MCF 10A (cell line): Measurements from ENCODE around the gene PACSIN2. TPM values are rescaled to one million over a fixed set of nuclear protein-coding genes. Genes with fewer than 3 reads are reported as not detected.

ENCODE experiments used
- BruUV-seq: library from RNA; stranded (reverse); fragments of 400-500 nt; replicated peaks from 2 replicates; lab custom pipeline; 2021; lab: Mats Ljungman, UMichigan
- CTCF ChIA-PET: fragments of 300-600 bp; sonication (Branson Sonifier 250); formaldehyde crosslinking; extraction: SDS; loops from one replicate; lab custom pipeline; 2021; ENCODE audit warnings: antibody characterized with exemption, inconsistent platforms; lab: Yijun Ruan, JAX
- POLR2A ChIA-PET: fragments of 300-600, 350-650 bp; sonication (Branson Sonifier 250); formaldehyde crosslinking; extraction: SDS; loops from one replicate; lab custom pipeline; 2020; ENCODE audit warnings: antibody characterized with exemption, inconsistent platforms; lab: Yijun Ruan, JAX
- DNase-seq: peaks from one replicate; pipeline ENCODE4 v3.0.0-alpha.2; 2018; ENCODE audit not compliant: unreplicated experiment
- H3K27ac Mint-ChIP-seq: one replicate; pipeline ENCODE4 v1.8.0; 2022; ENCODE audit warnings: mild to moderate bottlenecking, low read depth, mixed read lengths; ENCODE audit not compliant: unreplicated experiment
- H3K27me3 Mint-ChIP-seq: one replicate; pipeline ENCODE4 v1.8.0; 2022; ENCODE audit warnings: mixed read lengths; ENCODE audit not compliant: insufficient read depth, unreplicated experiment
- H3K36me3 Mint-ChIP-seq: one replicate; pipeline ENCODE4 v1.8.0; 2022; ENCODE audit warnings: mild to moderate bottlenecking, moderate library complexity, mixed read lengths; ENCODE audit not compliant: insufficient read depth, unreplicated experiment
- H3K4me1 Mint-ChIP-seq: one replicate; pipeline ENCODE4 v1.8.0; 2022; ENCODE audit warnings: mixed read lengths; ENCODE audit not compliant: insufficient read depth, unreplicated experiment
- H3K4me3 Mint-ChIP-seq: one replicate; pipeline ENCODE4 v1.8.0; 2022; ENCODE audit warnings: mild to moderate bottlenecking, moderate library complexity, mixed read lengths; ENCODE audit not compliant: unreplicated experiment
- H3K9me3 Mint-ChIP-seq: one replicate; pipeline ENCODE4 v1.8.0; 2022; ENCODE audit warnings: mixed read lengths; ENCODE audit not compliant: unreplicated experiment
- intact Hi-C: fragments of 100-400 bp; cut with micrococcal nuclease; formaldehyde crosslinking; loops from 2 replicates; pipeline ENCODE4 v1.14.1; 2022
- total RNA-seq: library from RNA; stranded (reverse); gene quantifications from 2 replicates; pipeline ENCODE4 v1.2.3, GENCODE V29; 2022
- TF ChIP-seq, protein P1 (sequence below): fragments of 200-600 bp; IDR thresholded peaks from one replicate; pipeline ENCODE4 v1.8.0; 2022; ENCODE audit warnings: antibody characterized with exemption, mild to moderate bottlenecking; ENCODE audit not compliant: unreplicated experiment

PACSIN2 gene
- total RNA-seq, 1 experiment from 2014 or later, result 67.3 TPM

DNA sequence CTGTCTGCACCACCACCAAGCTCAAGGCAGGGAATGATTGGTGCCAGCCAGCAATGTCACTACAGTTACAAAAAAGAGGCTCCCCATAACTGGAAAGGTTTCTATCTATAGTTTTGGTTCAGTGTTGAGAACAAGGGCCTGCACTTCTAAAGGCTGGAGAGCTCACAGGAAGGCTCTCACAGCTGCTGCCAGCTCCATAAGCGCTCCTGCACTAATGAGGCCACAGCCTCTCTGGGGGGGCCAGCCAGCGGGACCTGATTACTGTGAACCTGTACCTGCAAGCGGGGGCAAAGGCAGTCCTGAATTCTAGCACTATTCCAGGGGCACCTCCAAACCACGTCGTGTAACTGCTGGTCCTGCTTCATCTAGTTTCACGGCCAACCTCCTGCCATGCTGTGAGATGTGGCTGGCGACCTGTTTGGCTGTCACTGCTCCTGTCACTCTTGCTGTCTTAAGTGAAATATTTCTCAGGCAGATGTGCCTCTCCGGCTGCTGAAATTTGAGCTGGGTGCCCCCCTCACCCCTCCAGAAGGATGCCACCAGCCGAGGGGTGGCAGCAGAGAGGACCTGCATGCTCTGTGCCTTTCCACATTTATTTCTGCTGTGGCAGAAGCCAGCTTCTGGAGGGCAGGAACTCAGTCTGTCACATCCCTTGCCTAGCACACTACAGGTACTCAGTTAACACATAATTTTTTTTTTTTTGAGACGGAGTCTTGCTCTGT is 104.6 kb downstream of the PACSIN2 start:
- Mint-ChIP-seq H3K27ac (no peak overlapping the region), H3K4me1 (peaks cover 36% of the 10 kb centered on the region), H3K27me3 (no peaks in the 10 kb centered on the region), H3K36me3 (peaks cover 16% of the 10 kb centered on the region), H3K4me3 (no peak overlapping the region), H3K9me3 (no peaks in the 10 kb centered on the region)
- TF ChIP-seq, protein P1, sequence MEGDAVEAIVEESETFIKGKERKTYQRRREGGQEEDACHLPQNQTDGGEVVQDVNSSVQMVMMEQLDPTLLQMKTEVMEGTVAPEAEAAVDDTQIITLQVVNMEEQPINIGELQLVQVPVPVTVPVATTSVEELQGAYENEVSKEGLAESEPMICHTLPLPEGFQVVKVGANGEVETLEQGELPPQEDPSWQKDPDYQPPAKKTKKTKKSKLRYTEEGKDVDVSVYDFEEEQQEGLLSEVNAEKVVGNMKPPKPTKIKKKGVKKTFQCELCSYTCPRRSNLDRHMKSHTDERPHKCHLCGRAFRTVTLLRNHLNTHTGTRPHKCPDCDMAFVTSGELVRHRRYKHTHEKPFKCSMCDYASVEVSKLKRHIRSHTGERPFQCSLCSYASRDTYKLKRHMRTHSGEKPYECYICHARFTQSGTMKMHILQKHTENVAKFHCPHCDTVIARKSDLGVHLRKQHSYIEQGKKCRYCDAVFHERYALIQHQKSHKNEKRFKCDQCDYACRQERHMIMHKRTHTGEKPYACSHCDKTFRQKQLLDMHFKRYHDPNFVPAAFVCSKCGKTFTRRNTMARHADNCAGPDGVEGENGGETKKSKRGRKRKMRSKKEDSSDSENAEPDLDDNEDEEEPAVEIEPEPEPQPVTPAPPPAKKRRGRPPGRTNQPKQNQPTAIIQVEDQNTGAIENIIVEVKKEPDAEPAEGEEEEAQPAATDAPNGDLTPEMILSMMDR, result no peak
- ChIA-PET POLR2A (interaction anchor here (0.7 to 5.4 kb wide), 4 partner anchors 9 to 234 kb away, joined by 3 to 25 read pairs (median 4); no protein-coding TSS in a partner anchor), CTCF (interaction anchor here (0.6 to 5.3 kb wide), 4 partner anchors 9 to 90 kb away, joined by 3 to 26 read pairs (median 4); no protein-coding TSS in a partner anchor)
- intact Hi-C loops, result no loop called here
- no peak for DNase-seq
- BruUV-seq, result no TSS peak

DNA sequence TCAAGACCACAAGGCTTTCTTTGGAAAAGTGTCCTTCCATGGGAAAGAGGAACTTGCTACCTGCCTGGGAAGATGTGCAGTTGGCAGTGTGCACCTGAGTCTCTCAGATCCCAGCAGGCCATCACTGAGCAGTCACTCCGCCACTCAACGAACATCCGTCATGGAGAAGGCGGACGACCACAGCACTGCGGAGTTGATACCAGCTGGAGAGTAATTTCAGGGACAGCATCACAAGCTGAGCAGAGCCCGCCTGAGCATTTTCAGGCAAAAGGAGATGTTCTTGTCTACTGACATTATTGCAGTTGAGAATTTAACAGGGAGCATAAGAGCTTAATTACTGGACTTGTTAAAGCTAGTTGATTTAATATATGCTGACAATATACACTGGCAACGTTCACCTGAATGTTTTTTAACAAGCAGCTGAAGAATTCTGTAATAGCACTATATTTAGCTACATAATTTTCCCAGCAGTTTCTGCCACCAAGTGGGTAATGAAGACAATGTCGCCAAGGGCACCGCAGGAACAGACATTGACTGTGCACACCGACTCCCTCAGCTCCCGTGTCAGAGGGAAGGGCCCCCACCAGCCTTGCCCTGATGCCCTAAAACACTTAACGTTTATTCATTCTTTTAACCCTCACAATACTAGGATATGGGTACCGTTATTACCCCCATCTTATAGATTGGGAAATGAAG is 105.4 kb downstream of the PACSIN2 start:
- Mint-ChIP-seq H3K4me3 (no peak overlapping the region), H3K27me3 (no peaks in the 10 kb centered on the region), H3K27ac (no peak overlapping the region), H3K9me3 (no peaks in the 10 kb centered on the region), H3K36me3 (peaks cover 15% of the 10 kb centered on the region), H3K4me1 (peaks cover 45% of the 10 kb centered on the region)
- intact Hi-C loops, result no loop called here
- ChIA-PET CTCF (interaction anchor here (1.2 to 5.3 kb wide), 3 partner anchors 10 to 42 kb away, joined by 4 to 26 read pairs (median 5); no protein-coding TSS in a partner anchor), POLR2A (interaction anchor here (0.8 to 5.4 kb wide), 3 partner anchors 10 to 29 kb away, joined by 4 to 25 read pairs (median 4); no protein-coding TSS in a partner anchor)
- no TSS peak for BruUV-seq
- TF ChIP-seq, protein P1, result no peak
- no peak for DNase-seq

DNA sequence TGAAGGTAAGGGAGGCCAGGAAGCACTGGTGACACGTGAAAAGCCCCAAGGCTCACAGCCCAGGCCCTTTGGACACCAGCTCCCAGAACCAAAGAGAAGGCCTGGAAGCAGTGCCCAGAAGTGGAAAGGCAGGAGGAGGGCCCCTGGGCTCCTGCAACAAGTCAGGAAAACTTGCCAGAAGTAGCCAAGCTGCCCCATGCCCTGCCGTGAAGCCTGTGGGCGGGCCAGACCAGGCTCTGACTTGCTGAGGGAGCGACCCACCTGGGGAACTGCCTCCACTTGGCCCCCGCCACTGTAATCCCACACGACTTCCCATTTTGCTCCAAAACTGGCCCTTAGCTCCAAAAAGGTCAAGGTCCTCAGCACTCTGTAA is 106.6 kb downstream of the PACSIN2 start:
- TF ChIP-seq, protein P1, result no peak
- DNase-seq, result no peak
- CTCF ChIA-PET, result interaction anchor here (0.6 to 5.3 kb wide), 3 partner anchors 11 to 84 kb away, joined by 5 to 26 read pairs (median 7); no protein-coding TSS in a partner anchor
- Mint-ChIP-seq H3K9me3 (no peaks in the 10 kb centered on the region), H3K4me1 (peaks cover 46% of the 10 kb centered on the region), H3K27ac (peak overlapping the region; percentile 6), H3K4me3 (no peak overlapping the region), H3K36me3 (peaks cover 15% of the 10 kb centered on the region), H3K27me3 (no peaks in the 10 kb centered on the region)
- no TSS peak for BruUV-seq
- intact Hi-C loops, result no loop called here
- POLR2A ChIA-PET, result interaction anchor here (0.6 to 5.4 kb wide), 2 partner anchors 11 to 30 kb away, joined by 3 to 25 read pairs; no protein-coding TSS in a partner anchor
